A172 (cell line): Measurements from ENCODE around the gene NLRP9. TPM values are rescaled to one million over a fixed set of nuclear protein-coding genes. Genes with fewer than 3 reads are reported as not detected.

Source experiments
- total RNA-seq: library from RNA; depleted of rRNA; stranded (reverse); fragments of >200 nt; shearing (Covaris generic); gene quantifications from 2 replicates; pipeline ENCODE4 v1.2.3, GENCODE V29; 2014; rRNA removed

NLRP9 gene
- total RNA-seq, 1 experiment from 2014 or later: not detected

Other genes with a start within 250 kb of the NLRP9 start
- 1.1 and 1.2 TPM in 2 replicates for gene SSC5D, start 250.0 kb downstream of the NLRP9 start, total RNA-seq
- 0.38 TPM in 1 of 2 replicates, not detected in the other for gene SBK2, start 201.3 kb downstream of the NLRP9 start, total RNA-seq
- 0.19 and 0.81 TPM in 2 replicates for gene SBK3, start 192.9 kb downstream of the NLRP9 start, total RNA-seq
- gene ZNF579, start 157.6 kb downstream of the NLRP9 start, total RNA-seq: 7.9 and 16.6 TPM in 2 replicates
- 11.5 and 11.7 TPM in 2 replicates for gene FIZ1, start 138.9 kb downstream of the NLRP9 start, total RNA-seq
- gene ZNF524, start 138.1 kb downstream of the NLRP9 start, total RNA-seq: 20.0 and 23.7 TPM in 2 replicates
- 0.81 and 1.4 TPM in 2 replicates for gene ZNF865, start 132.8 kb downstream of the NLRP9 start, total RNA-seq
- gene ZNF784, start 113.8 kb downstream of the NLRP9 start, total RNA-seq: 0.62 and 6.5 TPM in 2 replicates
- gene ZNF580, start 97.4 kb downstream of the NLRP9 start, total RNA-seq: 13.0 and 21.6 TPM in 2 replicates
- gene ZNF581, start 94.8 kb downstream of the NLRP9 start, total RNA-seq: 7.3 and 20.2 TPM in 2 replicates
- gene CCDC106, start 90.2 kb downstream of the NLRP9 start, total RNA-seq: 2.6 and 6.0 TPM in 2 replicates
- gene U2AF2, start 83.4 kb downstream of the NLRP9 start, total RNA-seq: 143 and 169 TPM in 2 replicates
- 135 and 138 TPM in 2 replicates for gene EPN1, start 63.2 kb downstream of the NLRP9 start, total RNA-seq
- not detected in 2 replicates for gene RFPL4A, start 20.7 kb upstream of the NLRP9 start, total RNA-seq
- gene RFPL4AL1, start 30.7 kb upstream of the NLRP9 start, total RNA-seq: 1.6 TPM in 1 of 2 replicates, not detected in the other
- 2.5 and 4.9 TPM in 2 replicates for gene NLRP11, start 93.6 kb upstream of the NLRP9 start, total RNA-seq
- 0.03 TPM in 1 of 2 replicates, not detected in the other for gene NLRP4, start 98.1 kb upstream of the NLRP9 start, total RNA-seq
- not detected in 2 replicates for gene NLRP13, start 193.9 kb upstream of the NLRP9 start, total RNA-seq
- gene NLRP8, start 209.4 kb upstream of the NLRP9 start, total RNA-seq: not detected in 2 replicates
- gene NLRP5, start 248.4 kb upstream of the NLRP9 start, total RNA-seq: 0.24 TPM in 1 of 2 replicates, not detected in the other